NCI-H1930 (cell line): ENCODE measurements around the gene RNMT.
"Not testable (repeated sequence)": the region's sequence is repeated elsewhere in the genome, so short reads cannot be mapped to it uniquely, and the experiment has no call there.

Experiments used
- DNase-seq, 2 experiments: peaks; one replicate each; lab custom pipeline; 2025; lab: John Stamatoyannopoulos, UW

Gene RNMT

DNA sequence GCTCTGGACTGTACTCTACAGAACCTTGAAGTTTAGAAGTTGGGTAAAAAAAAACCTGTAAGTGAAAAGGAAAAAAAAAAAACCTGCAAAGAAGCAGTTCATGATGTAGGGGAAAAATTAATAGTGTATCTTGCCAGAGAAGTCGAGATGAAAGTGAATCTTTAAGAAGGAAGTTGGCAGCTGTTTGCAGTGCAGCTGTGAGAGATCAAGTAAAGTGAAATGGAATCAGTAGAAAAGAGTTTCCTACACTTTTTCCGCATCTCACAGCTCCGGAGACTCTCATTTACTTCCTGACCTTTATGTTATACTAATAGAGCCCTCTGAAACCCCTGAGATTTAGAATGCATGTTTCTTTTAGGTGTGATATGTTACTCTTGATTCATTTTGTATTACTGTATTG, 19.2 kb downstream of the RNMT start:
- DNase-seq = no peak

GRCh38 chr18:13746633-13747032, 20.2 kb downstream of the RNMT start:
- no peak for DNase-seq

- DNase-seq = not testable (repeated sequence)
Observed at GRCh38 chr18:13751599-13751998, 25.1 kb downstream of the RNMT start.

GRCh38 chr18:13756261-13756660, 29.8 kb downstream of the RNMT start:
- no peak for DNase-seq

DNA sequence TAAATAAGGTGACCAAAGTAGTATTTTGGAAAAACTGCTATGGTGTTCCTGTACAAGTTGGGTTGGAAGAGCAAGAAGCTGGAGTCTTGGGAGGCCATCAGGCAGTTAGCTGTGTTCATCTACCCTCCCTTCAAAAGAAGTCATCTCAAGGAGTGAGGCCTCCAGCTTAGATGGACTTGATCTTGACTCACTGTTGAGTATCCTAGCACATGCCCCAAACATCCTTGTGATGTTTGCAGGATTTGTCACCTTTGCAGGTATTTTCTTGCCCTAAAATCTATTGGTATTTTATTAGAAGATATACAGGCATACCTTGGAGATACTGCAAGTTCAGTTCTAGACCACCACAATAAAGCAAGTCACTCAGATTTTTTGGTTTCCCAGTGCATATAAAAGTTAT, 30.2 kb downstream of the RNMT start:
- DNase-seq = no peak

DNA sequence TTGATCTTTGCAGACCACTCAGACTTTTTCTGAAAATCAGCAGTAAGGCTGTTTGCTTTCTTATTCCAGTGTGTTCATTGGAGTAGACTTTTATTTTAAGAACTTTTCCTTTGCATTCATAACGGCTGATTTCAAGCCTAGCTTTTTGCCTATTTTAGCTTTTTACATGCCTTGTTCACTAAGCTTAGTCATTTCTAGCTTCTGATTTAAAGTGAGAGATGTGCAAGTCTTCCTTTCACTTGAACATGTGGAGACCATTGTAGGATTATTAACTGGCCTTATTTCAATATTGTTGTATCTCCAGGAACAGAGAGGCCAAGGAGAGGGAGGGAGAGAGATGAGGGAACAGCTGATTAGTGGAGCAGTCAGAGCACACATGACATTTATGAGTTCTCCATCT, 32.1 kb downstream of the RNMT start:
- DNase-seq = no peak

- no peak for DNase-seq
Observed at GRCh38 chr18:13760047-13760446, 33.6 kb downstream of the RNMT start.

DNA sequence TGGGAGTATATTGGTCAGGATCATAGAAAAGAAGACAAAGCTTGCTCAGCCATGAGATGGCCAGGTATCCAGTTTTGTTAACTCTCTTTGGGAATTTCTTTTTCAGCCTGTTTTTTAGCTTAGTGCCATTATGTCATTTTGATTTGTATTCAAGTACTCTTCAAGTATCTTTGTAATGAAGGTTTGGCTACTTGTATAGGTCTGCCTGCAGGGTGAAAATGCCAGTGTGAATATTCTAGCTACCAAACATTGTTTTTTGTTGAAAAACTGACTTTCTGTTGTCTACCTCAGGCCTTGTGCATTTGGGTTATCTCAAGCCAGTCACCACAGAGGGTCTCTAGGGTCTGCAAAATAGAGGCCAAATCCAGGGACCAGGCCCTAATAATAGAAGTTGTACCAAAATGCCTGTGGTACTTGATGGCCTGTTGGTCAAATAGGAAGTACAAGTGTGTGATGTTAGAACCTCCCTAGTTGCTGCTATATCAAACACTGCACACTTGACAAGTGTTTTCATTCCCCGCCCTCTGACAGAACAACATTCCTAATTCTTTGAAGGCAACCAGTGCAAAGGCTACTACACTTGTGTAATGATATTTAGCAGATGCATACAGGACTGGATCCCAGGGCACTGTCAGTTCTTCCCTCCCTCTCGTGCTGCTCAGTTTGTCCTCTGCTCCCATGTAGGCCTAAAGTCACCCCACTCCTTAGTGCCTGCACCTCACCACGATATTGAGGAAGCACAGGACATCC, 36.4 kb downstream of the RNMT start:
- no peak for DNase-seq

- DNase-seq = no peak
Observed at GRCh38 chr18:13775058-13775457, 48.6 kb downstream of the RNMT start.

DNA sequence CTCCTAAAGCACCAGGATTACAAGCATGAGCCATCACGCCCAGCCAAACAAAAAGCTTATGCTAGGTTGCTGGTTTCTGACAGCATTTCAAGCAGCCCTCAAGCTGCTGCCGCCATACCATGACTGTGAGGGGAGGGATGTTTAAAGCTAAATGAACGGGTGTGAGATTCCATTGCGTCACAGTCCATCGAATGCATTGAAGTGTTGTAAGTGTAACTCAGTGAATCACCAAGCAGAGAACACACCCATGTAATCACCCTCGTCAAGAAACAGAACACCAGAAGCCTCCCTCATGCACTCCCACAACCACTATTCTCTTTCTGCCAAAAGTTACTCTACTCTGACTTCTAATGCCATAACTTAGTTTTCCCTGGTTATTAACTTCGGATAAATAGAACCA, 64.7 kb downstream of the RNMT start:
- DNase-seq = no peak

- no peak for DNase-seq
Observed at GRCh38 chr18:13793819-13794218, 67.3 kb downstream of the RNMT start.

DNA sequence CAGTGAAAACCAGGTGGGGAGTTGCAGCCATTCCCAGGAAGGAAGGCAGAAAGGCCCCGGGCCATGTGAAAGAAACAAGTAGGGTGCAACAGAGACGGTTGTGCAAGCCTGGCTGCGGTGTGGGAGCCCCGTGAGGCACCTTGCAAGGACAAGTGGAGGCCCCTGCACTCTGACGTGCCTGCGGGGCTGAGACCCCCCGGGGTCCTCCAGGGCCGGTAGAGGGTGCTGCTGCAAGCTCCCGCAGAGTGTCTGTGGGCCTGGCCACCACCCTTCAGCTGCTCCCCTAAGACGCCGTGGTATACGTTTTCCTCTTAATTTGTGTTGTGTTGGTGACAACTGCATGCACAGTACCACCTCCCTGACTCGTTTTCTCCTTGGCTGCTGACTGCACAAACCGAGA, 70.0 kb downstream of the RNMT start:
- DNase-seq = no peak

DNA sequence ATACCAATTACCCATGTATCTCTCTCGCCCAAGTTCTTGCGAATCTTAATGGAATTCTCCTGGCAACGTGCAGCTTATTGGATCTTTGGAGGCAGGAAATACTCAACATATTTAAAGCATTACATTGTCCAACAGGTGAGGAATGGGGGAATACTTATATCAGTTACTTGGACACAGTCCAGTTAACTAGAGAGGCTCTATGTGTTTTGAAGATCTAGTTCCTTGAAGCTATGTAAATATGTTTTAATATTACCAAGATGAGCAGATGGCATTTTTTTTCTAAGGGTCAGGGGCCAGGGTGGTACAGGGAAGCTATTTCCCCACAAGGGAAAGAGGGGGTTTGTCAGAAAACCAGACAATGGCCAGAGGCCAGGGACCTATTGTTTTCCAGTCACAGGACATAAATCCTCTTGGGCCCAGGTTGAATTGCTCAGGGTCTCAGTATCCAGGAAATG, 70.7 kb downstream of the RNMT start:
- DNase-seq = no peak

DNA sequence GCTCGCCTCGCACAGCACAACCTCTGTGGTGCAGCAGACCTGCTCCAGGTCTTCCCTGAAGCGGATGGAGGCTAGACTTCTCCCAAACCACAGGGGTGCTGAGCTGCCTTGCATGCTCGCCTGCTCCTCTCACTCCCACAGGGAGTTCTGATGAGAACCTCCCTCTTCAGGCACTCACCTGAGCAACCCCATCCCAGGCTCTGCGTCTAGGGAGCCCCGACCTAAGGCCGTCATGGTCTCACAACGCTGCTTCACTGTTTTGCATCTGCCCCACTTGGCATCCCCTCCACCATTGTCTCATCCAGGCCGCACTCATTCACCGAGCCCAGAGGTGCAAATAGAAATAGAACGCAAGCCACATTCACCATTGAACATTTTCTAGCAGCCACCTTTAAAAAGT, 72.9 kb downstream of the RNMT start:
- DNase-seq = no peak

DNA sequence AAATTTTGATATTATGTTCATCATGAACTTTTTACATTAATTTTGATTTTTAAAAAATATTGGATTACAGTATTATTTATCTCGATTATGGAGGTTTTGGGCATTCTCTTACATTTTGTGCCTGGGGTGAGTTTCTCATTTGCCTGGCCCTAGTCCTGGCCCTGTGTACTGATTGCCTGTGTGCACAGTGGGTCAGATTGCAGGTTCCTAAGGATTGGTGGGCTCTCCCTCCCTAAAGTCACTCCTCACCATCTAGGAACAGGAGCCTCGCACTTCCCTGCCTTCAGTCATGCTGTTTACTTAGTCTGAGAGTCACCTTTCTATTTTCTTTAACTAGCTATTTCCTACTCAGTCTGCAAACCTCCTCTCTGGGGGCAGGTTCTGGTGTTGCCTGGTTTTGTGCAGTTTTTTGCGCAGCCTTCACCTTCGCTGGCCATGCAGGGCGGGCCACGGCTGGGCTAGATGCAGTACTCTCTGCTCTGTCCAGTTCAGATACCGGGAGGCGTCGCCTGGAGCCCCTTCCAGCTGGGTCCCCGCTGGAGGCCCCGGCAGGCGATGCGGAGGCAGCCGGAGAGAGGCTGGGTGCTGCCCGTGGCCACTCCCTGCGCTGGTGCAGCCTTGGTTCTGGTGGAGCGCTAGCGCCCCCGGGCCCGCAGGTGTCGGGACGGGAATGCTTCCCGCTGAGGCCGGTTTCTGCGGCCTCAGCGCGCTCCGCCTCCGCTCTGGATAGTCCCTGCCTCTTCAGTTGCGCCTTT, 74.2 kb downstream of the RNMT start:
- peak; percentile 6 to 53 for DNase-seq

DNA sequence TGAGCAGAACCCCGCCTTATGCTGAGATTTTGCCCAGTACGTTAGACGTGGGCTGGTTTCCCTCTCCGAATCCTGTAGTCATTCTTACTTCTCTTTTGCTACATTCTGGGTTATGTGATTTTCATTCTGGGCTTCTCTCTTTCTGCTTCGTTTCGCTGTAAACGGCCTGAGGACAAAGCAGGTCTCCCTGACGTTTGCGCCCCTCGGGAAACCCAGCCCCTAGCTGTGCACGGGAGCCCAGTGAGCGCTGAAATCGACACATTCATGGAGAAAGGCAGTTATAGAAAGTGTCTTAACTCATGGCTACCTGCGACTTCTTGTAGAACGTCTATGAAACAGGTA, 74.8 kb downstream of the RNMT start:
- no peak for DNase-seq

GRCh38 chr18:13804305-13804704, 77.8 kb downstream of the RNMT start:
- no peak for DNase-seq

DNA sequence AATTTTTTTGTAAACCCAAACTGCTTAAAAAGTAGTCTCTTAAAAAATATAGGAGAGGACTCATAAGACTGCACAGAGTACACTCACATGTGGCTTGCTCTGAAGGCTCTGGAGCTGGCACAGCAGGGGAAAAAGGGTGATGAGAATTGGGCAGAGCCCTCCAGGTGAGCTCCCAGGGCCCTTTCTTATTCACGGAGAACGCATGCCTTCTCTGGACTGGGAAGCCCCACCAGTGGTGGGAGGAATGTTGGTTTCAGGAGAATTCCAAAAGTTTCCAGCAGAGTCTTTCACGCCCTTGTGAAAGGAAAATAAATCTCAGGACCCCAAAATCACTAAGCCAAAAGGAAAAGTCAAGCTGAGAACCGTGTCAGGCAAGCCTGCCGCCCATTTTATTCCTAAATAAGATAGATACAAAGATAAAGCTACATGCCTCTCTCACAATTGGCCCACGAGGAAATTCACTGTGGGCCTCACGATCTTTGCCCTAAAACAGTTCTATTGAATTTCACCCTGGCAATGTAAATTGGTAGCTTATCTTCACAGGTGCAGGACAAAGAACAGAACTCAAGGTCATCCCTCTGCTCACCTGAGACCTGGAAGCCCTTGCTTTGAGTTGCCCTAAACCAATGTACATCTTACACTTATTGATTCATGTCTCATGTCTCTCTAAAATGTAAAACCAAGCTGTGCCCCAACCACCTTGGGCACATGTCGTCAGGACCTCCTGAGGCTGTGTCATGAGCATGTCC, 82.0 kb downstream of the RNMT start:
- no peak for DNase-seq

DNA sequence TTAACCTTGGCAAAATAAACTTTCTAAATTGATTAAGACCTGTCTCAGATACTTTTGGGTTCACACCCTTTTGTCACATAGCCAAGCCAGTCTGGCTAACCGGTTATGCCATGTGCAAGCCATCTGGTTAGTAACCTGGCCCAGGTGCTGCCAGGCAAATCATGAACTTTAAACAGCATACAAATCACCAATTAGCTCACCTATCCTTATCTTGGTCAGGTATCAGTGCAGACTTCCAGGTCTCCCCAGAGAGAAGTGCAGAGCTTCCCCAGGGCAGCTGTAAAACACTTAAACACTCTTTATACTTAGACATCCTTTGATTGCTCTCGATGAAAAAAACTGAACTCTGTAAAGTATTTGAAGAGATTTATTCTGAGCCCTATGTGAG, 82.6 kb downstream of the RNMT start:
- DNase-seq = no peak

GRCh38 chr18:13809531-13810255, 83.2 kb downstream of the RNMT start:
- DNase-seq = no peak

DNA sequence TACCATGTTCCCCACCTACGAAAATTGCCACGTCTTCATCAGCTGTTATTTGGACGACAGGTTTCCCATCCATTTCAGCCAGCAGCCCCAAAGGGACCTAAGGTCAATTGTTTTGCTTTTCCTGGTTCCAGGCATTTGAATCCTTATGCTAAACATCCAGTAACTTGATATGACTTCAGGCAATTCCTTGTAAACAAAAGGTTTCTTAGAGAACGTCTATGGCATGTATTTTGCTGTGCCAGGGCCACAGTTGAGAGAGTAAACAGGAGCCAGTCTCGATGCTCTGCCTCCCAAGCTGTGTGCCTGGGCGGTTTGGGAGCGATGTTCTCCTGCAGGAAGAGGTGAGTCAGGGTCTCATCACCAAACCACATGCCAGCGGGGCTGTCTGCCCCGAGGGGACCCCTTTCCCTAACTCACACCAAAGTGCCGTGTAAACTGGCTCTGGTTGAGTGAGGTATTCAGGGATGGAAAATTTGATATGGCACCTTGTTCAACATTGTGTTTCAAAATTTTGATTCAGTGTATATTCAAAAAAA, 84.5 kb downstream of the RNMT start:
- DNase-seq = no peak

DNA sequence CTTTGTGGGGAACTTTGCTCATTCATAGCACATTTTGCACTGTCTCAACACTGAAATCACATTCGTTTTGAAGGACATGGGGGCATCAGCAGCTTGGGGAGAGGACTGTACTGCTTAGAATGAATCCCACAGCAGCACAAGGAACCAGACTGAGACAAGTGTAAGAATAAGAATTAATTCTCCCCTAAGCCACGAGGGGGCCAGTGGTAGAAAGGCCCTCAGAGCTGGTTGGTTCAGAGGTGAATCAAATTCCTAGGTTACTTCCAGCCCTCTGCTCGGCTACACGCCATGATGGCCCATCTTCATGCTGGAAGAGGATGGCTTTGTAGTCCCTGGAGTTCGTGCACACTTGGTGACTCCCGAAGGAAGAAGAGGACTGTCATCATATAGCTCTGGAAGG, 85.5 kb downstream of the RNMT start:
- DNase-seq = no peak
